GM18508 (cell line): ENCODE results near the gene ASTN2.
"Not testable (repeated sequence)": the region's sequence is repeated elsewhere in the genome, so short reads cannot be mapped to it uniquely, and the experiment has no call there.

Source experiments
- ATAC-seq: cut with Tn5 transposase; IDR thresholded peaks from one replicate; pipeline ENCODE4 v1.9.1; 2021; ENCODE audit warnings: moderate number of reproducible peaks; ENCODE audit not compliant: insufficient read depth, unreplicated experiment

The ASTN2 gene

GRCh38 chr9:116467740-116468351 lies 947.0 kb downstream of the ASTN2 start:
- ATAC-seq = no peak

GRCh38 chr9:116466271-116467235 lies 948.3 kb downstream of the ASTN2 start:
- no peak for ATAC-seq

DNA sequence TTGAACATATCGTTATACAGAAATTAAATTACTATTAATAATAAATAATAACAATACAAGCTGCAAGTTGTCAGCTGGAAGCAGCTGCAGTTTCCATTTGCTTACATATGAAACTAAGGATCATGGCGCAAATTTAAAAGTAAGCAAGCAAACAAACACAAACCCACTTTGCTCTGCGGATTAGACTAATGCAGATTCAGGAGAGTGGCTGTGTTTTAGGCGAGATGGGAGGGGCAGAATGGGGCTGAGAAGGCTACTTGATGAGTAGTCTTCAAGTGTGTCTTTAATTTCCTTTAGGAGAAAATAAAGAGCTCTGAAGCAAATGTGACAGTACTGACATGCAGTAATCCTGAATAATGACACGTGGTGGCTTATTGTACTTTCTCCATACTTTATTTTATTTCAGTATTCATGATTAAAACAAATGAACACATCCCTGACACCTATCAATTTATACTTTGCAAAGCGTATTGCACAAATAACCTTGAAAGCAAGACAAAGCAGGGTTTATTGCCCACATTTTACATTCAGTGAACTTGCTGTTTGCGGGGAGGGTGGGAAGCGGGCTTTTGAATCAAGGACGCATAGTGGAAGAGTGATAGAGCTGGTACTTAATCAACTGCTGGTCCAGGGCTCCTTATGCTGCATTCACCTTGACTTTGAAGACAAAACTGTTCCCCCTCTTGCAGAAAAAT lies 949.1 kb downstream of the ASTN2 start:
- ATAC-seq = no peak

GRCh38 chr9:116464987-116465571 lies 949.8 kb downstream of the ASTN2 start:
- ATAC-seq = no peak

GRCh38 chr9:116464423-116464822 lies 950.4 kb downstream of the ASTN2 start:
- no peak for ATAC-seq

- ATAC-seq = no peak
Observed at GRCh38 chr9:116461632-116462031, 953.2 kb downstream of the ASTN2 start.

DNA sequence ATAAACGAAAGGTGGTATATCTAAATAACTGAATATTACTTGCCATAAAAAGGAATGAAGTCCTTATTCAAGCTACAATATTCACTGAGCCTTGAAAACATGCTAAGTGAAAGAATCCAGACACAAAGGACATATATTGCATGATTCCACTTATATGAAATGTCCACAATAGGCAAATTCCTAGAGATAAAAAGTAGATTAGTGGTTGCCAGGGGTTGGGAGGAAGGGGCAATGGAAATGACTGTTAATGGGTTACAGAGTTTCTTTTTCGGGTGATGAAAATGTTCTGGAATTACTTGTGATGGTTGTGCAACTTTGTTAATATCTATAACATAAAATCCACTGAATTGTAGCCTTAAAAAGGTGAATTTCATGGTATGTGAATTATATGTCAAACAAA lies 954.8 kb downstream of the ASTN2 start:
- ATAC-seq = no peak

GRCh38 chr9:116459576-116459975 lies 955.3 kb downstream of the ASTN2 start:
- no peak for ATAC-seq

DNA sequence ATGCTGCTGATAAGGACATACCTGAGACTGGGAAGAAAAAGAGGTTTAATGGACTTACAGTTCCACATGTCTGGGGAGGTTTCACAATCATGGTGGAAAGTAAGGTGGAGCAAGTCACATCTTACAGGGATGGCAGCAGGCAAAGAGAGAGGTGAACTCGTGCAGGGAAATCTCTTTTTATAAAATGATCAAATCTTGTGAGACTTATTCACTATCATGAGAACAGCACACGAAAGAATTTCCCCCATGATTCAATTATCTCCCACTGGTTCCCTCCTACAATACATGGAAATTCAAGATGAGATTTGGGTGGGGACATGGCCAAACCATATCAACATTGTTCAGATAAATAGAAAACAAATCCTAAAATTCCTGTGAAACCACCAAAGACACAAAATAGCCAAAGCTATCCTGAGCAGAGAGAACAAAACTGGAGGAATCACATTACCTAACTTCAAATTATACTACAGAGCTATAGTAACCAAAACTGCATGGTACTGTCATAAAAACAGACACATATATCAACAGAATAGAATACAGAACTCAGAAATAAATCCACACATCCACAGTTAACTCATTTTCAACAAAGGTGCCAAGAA lies 958.3 kb downstream of the ASTN2 start:
- ATAC-seq = no peak

- ATAC-seq = not testable (repeated sequence)
Observed at GRCh38 chr9:116454539-116454938, 960.3 kb downstream of the ASTN2 start.

DNA sequence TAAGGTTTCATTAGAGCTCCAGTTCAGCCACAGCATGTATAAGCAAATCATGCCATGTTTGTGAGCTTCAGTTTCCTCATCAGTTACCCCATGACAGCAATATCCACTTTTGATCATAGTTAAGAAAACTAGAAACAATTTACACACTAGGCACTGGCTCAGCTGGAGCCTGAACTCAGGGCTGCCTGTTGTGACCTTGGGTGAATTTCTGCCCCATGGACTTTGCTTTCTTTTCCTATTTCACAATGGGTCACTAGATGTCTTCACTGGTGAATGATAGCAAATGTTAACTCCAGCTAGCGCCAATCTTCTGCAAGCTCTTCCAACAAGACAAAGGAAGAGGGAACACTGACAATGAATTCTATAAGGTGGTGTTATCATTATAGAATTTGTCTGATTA lies 961.1 kb downstream of the ASTN2 start:
- ATAC-seq = no peak

DNA sequence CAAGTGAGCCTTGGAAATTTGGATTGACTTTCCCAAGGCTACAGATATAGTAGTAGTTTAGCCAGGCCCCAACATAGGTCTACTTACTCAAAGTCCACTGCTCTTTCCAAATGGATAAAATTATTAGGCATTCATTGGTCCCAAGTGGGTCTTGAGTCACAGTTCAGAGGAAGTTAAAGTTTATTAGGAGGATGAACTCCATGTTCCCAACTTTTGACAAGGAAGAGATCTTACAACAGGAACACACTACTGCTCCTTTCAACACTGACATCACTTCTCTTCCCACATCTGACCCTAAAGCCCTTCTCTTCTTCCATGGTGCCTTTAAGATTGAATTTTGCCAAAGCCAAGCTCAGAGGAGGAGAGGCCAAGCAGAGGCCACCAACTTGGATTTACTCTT lies 962.2 kb downstream of the ASTN2 start:
- ATAC-seq = no peak

- no peak for ATAC-seq
Observed at GRCh38 chr9:116452227-116452626, 962.6 kb downstream of the ASTN2 start.

DNA sequence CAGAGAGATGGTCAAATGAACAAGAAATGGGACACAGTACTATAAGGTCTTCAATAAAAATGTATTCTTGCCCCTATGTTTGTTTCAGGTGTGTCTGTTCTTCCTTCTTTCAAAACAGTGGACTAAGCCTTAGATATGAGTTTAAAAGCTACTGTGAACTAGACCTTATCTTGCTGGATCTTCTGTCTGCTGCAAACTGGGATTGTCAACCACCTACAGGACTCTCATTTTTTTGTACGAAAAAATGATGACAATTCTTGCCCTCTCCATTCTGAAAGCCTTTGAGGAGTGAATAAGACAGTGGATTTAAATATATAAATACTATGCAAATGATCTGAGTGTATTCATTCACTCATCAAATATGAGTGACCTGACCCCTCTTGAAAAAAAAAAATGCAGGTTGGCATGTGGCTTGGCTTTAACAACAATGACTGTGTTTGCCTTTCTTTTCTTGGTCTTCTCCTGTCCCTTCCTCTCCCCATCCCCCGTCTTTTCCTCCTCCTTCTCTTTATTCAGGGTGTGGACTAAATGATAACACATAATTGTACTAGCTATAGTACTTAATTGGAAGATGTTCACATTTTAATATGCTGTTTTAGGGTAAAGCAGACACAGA lies 963.2 kb downstream of the ASTN2 start:
- no peak for ATAC-seq

DNA sequence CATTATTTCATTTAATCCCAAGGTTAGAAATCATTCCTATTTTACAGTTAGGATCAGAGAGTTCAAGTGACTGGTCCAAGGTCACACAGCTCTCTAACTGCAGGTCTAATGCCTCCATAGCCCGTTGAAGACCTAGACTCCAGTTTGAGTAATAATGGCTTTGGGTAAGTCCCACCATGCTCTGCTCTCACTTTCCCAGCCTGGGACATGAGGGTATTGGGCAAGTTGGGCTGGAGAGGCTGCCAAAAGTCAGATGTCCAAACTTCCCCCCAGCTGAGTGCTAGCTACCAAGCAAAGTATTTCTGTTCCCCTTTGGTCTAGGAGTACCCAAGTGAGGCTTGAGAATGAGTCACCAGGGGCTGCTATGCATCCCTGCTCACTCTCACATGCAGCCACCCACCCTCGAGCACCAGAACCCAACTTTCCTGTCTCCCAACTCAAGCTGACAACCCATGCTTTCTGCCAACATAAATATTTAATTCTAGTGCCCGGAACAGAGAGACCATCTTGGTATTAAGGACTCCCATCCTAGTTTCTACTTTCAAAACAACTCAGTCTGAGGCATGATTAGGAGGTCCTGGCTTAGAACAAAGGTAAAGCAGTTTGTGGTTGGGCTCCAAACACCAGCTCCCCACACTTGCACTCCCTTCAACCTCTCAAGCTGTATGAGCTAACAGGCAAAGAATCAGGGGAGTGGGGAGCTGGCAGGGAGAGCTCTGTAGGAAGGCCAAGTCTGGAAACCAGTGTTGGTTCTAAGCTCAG lies 964.3 kb downstream of the ASTN2 start:
- ATAC-seq = peak; percentile 83

DNA sequence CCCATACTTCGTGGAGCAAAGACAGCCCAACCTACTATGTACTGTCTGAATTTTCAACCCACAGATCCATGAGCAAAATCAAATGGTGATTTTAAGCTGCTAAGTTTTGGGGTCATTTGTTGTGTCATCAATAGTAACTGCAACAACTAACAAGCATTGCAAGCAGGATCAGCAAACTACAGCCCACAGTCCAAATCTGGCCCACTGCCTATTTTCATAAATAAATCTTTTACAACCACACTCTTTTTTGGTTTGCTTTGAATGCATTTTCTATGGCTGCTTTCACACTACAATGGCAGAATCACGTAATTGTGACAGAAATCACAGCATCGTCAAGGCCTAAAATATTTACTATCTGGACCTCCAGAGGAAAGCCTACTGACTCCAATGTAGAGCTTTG lies 964.9 kb downstream of the ASTN2 start:
- ATAC-seq = no peak

DNA sequence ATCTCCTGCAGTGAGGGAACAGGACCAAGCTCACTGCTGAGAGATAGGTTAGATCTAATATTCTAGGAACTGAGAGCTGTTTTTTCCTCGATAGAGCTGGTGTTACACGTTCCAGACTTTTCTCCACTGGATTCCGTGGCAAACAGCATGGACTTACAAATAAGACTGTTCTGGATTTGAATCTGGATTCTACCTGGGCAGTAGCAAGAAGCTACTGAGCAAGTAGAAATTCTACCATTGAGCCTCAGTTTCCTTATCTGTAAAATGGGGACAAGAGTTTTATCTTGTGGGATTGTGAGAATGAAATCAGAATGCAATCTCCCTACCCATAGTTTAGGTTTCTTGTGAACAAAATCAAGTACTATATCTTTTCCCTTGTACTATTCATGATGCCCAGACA lies 966.4 kb downstream of the ASTN2 start:
- ATAC-seq = no peak

GRCh38 chr9:116447934-116448333 lies 966.9 kb downstream of the ASTN2 start:
- ATAC-seq = no peak

- ATAC-seq = no peak
Observed at GRCh38 chr9:116442528-116442927, 972.3 kb downstream of the ASTN2 start.
